GM19023 (cell line): Measurements from ENCODE around the gene LIPG.
"Not testable (repeated sequence)": the region's sequence is repeated elsewhere in the genome, so short reads cannot be mapped to it uniquely, and the experiment has no call there.

ENCODE experiments used
- ATAC-seq: cut with Tn5 transposase; IDR thresholded peaks from one replicate; pipeline ENCODE4 v1.9.1; 2021; ENCODE audit warnings: mild to moderate bottlenecking, moderate library complexity; ENCODE audit not compliant: unreplicated experiment

Gene LIPG

GRCh38 chr18:49561289-49562193 is at the start of gene LIPG:
LIPG (plus strand) TSS chr18:49562057; CDS start chr18:49562309, 252 bp downstream.
- peak; percentile 58 for ATAC-seq

GRCh38 chr18:49512876-49513275 is 49.0 kb upstream of the LIPG start:
- ATAC-seq = not testable (repeated sequence)

- ATAC-seq = no peak
Measured at GRCh38 chr18:49514577-49514976, 47.3 kb upstream of the LIPG start.

GRCh38 chr18:49515003-49515402 is 46.9 kb upstream of the LIPG start:
- not testable (repeated sequence) for ATAC-seq

- ATAC-seq = no peak
Measured at GRCh38 chr18:49515516-49515915, 46.3 kb upstream of the LIPG start.

GRCh38 chr18:49517483-49517882 is 44.4 kb upstream of the LIPG start:
- ATAC-seq = no peak

DNA sequence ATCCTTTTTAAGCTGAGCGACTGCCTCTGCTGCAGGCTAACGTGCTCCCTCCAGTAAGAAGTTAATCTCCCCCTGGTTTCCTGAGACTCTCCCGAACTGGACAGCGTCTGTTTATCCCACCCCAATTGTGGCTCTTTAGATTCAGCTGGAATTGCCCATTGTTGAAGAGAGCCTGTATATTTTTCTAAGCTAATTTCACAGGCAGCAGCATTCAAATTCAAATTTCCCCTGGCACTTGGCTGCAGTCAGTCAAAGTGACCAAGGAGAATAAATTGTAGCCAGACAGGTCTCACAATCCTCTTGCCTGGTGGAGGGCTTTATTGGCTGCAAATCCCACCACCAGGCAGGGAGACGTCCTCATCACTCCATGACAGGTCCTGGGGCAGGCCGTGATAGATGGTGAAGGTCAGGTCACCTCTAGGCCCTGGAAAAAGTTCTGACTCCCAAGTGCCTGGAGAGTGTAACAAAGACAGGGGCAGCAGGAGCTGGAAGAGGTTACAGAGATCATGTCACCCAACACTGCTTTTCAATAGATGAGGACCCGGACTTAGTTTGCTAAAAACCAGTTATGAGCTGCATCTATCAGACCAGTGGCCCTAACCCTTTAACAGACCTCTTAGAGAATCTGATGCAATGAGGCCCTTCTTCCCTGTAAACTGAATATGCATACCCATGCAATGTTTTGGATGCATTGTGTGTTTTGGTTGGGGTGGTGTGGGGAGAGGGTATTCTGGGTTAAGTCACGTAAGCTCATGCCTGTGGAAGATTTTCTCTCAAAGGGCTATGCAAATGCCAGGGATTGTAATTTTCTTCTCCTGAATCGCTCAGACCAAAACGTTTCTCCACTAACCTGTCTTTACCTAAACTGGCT is 42.5 kb upstream of the LIPG start:
- ATAC-seq = no peak

GRCh38 chr18:49520661-49521145 is 41.2 kb upstream of the LIPG start:
- ATAC-seq = no peak

GRCh38 chr18:49521216-49521835 is 40.5 kb upstream of the LIPG start:
- ATAC-seq = no peak

- ATAC-seq = not testable (repeated sequence)
Measured at GRCh38 chr18:49523580-49524093, 38.2 kb upstream of the LIPG start.

GRCh38 chr18:49524349-49524748 is 37.5 kb upstream of the LIPG start:
- ATAC-seq = no peak

DNA sequence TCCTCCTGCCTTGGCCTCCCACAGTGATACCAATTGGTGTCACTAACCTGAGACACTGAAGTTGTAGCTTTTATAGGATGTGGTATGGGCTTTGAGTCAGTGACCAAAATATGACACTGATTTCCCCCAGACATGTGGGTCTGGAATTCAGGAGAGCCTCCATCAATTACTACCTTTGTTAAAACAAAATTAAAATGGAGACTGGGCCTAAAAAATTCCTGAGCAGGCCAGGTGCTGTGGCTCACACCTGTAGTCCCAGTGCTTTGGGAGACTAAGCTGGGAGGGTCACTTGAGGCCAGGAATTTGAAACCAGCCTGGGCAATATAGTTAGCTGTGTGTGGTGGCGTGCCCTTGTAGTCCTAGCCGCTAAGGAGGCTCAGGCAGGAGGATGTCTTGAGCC is 36.9 kb upstream of the LIPG start:
- ATAC-seq = no peak

- no peak for ATAC-seq
Measured at GRCh38 chr18:49525981-49526380, 35.9 kb upstream of the LIPG start.

DNA sequence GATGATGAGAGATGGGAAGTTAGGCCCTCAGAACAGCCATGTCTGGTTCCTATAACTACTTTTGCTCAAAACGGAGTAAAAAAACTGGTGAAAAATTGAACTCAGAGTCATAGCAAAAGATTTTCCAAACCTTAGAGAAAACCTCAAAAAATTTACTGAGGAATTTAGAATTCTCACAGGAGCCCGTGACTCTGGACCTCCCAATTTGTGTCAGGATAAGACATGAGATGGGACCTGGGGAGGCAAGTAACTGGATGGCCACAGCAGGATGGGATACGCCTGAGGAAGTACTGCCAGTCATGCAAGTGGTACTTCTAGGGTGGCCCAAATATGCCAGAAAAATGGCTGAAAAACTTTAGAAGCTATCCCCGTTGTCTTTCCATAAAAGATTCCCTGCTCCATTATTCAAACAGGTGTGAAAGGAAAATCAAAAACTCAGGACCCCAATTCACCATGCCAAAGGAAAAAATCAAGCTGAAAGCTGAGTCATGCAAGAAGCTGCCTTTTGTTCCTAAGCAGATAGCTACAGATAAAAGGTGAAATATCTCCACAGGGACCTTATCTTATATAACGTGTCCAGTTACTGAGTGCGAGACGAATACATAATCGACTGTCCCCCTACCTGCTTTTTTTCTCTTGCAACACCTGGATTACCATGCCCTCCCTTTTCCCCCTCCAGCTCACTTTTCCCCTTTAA is 34.1 kb upstream of the LIPG start:
- ATAC-seq = no peak

DNA sequence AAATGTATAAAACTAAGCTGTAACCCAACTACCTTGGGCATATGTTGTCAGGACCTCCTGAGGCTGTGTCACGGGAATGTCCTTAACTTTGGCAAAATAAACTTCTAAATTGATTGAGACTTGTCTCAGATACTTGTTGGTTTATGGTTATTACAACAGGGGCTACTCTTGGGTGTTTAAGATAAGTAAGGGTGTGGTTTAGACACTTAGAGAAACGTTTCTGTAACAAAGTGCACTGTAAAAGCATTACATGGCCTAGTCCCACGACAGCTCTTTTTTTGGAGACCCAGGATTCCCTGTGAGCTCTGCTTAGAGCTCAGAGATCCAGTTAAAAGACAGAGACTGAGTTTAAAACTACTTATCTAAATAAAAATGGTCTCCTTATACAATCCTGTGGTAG is 32.3 kb upstream of the LIPG start:
- no peak for ATAC-seq

GRCh38 chr18:49531678-49532153 is 30.1 kb upstream of the LIPG start:
- ATAC-seq = no peak

DNA sequence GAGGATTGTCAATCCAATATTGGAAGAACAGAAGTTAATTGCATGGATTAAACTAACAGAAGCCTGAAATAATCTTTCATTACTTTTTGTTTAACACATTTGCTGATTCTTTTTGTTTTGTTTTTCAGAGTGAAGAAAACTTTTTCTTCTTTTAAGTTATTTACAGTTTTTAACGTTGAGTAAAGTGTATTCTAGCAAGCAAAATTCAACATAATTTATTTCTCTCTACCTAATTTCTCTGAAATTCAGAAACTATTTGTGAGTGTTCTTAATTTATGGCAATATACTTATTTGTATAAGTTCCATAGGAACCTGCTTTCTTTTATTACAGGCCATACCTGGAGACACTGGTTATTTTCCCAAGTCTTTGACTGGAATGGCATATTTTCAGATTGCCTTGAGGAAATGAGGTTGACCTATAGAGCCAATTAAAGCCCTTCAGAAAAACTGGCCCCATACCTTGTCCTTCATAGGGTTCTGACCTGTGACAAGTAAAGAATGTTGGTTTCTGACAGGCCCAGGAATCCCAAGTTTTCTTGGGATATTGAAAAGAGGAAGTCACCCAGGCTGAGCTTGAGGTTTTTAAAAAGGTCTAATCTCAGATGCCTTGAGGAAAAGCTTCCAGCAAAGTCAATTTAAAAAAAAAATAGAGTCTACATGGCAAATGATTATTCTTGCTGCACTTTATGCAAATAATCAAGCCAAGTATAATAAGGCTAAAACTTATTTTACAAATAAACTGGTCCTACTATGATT is 26.8 kb upstream of the LIPG start:
- no peak for ATAC-seq

DNA sequence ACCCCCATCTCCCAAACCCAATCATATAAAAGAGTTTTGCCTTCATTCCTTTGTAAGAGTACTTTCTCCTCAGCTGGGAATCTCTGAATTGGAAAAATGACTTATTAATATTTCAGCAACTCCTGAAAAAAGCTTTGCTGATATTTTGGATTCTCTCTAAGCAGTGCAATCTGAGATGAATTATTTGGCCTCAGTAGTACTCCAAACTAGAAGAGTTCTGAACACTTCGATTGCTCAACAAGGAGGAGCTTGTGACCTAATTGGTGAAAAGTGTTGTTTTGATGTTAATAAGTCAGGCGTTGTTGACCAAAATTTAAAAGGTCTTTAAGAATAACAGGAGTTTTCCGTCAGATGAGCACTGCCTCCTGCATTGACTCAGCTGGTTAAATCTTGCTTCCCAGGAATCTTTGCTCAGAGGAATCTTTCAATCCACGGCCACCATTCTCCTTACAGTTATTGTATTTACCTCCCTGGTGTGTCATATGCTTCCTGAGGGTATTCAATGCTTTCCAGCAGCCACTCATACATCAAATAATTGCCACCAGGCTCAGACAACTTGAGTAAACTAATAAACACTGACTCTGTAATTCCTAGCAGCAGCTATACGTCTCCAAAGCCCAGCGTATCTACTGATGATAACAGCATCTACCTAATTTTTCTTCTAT is 24.5 kb upstream of the LIPG start:
- no peak for ATAC-seq

GRCh38 chr18:49544362-49544761 is 17.5 kb upstream of the LIPG start:
- ATAC-seq = no peak
